Endothelial cell of umbilical vein (primary cell): Measurements from ENCODE around the gene SOX11. TPM values are rescaled to one million over a fixed set of nuclear protein-coding genes. Genes with fewer than 3 reads are reported as not detected.

Experiments
- BruUV-seq: library from RNA; stranded (reverse); fragments of 400-500 nt; replicated peaks from 2 replicates; lab custom pipeline; 2021; lab: Mats Ljungman, UMichigan
- CTCF ChIA-PET: fragments of 300-600, 350-600 bp; sonication (Branson Sonifier 250); formaldehyde crosslinking; loops from one replicate; lab custom pipeline; 2021; ENCODE audit warnings: antibody characterized with exemption, inconsistent platforms; lab: Charles Lee
- POLR2A ChIA-PET: fragments of 300-600, 350-600 bp; sonication (Branson Sonifier 250); formaldehyde crosslinking; loops from one replicate; lab custom pipeline; 2021; ENCODE audit warnings: antibody characterized with exemption, inconsistent platforms; lab: Charles Lee
- DNase-seq: peaks from one replicate; pipeline ENCODE4 v3.0.0-alpha.2; 2011; ENCODE audit warnings: low read depth, low spot score
- FAIRE-seq: peaks from 2 replicates; lab custom pipeline; 2011; peaks lifted over from hg19 to GRCh38; lab: Jason Lieb, UNC
- H2AFZ ChIP-seq: 2 replicates; pipeline ENCODE4 v1.6.0; 2012; ENCODE audit warnings: low read depth, low read length, control low read depth, inconsistent platforms
- H3K27ac ChIP-seq: 2 replicates; pipeline ENCODE4 v1.5.1; 2011; ENCODE audit warnings: low read depth, mild to moderate bottlenecking, control low read depth, low read length, moderate library complexity; ENCODE audit not compliant: insufficient read depth
- H3K27me3 ChIP-seq, 2 experiments: 2 replicates each; pipeline versions ENCODE4 v1.6.0 to v1.6.1; 2011; ENCODE audit warnings: low read length in 2 of 2, mixed read lengths in 1 of 2; ENCODE audit not compliant: control insufficient read depth in 2 of 2, insufficient read depth in 2 of 2
- H3K36me3 ChIP-seq, 2 experiments: 2 replicates in 1 of 2; 3 replicates in 1 of 2; pipeline ENCODE4 v1.5.1; 2011; ENCODE audit warnings: low read length in 2 of 2, mild to moderate bottlenecking in 1 of 2, moderate library complexity in 1 of 2; ENCODE audit not compliant: control insufficient read depth in 2 of 2, insufficient read depth in 2 of 2; ENCODE audit errors: extremely low read depth in 1 of 2
- H3K4me1 ChIP-seq: 3 replicates; pipeline ENCODE4 v1.5.1; 2011; ENCODE audit warnings: mild to moderate bottlenecking, low read length; ENCODE audit not compliant: control insufficient read depth, insufficient read depth; ENCODE audit errors: extremely low read depth
- H3K4me2 ChIP-seq: 2 replicates; pipeline ENCODE4 v1.6.1; 2011; ENCODE audit warnings: low read length, control low read depth, mixed read lengths; ENCODE audit not compliant: insufficient read depth
- H3K4me3 ChIP-seq, 3 experiments: fragments of 200-600 bp in 1 of 3; sonication (generic), shearing (Covaris generic) in 1 of 3; replicated peaks in 1 of 3; 2 replicates each; pipeline ENCODE4 v1.5.1; 2011 to 2016; ENCODE audit warnings: control low read depth in 3 of 3, low read length in 3 of 3, mild to moderate bottlenecking in 2 of 3, inconsistent platforms in 1 of 3, low read depth in 1 of 3, moderate library complexity in 1 of 3; ENCODE audit not compliant: insufficient read depth in 1 of 3
- H3K79me2 ChIP-seq: 2 replicates; pipeline ENCODE4 v1.6.0; 2012; ENCODE audit warnings: low read length, inconsistent platforms; ENCODE audit not compliant: control insufficient read depth, insufficient read depth
- H3K9ac ChIP-seq: replicated peaks from 2 replicates; pipeline ENCODE3; 2011; ENCODE audit warnings: low read length, control low read depth; ENCODE audit not compliant: insufficient read depth; ENCODE audit errors: extremely low read depth
- H3K9me1 ChIP-seq: replicated peaks from 3 replicates; pipeline ENCODE4 v1.6.0; 2011; ENCODE audit warnings: mild to moderate bottlenecking, low read length; ENCODE audit not compliant: control insufficient read depth, insufficient read depth; ENCODE audit errors: extremely low read depth
- H3K9me3 ChIP-seq: replicated peaks from 2 replicates; pipeline ENCODE4 v1.5.1; 2012; ENCODE audit warnings: low read length, inconsistent platforms; ENCODE audit not compliant: control insufficient read depth, insufficient read depth
- H4K20me1 ChIP-seq: replicated peaks from 2 replicates; pipeline ENCODE3; 2011; ENCODE audit warnings: mild to moderate bottlenecking, low read length; ENCODE audit not compliant: control insufficient read depth, insufficient read depth; ENCODE audit errors: extremely low read depth
- CTCF ChIP-seq, 2 donors: IDR thresholded peaks; 1 replicate in 1 of 2; 2 replicates in 1 of 2; pipeline ENCODE4 v1.5.1; 2011; ENCODE audit warnings: low read length in 2 of 2, mild to moderate bottlenecking in 2 of 2, moderate library complexity in 2 of 2, control low read depth in 1 of 2, inconsistent platforms in 1 of 2, low read depth in 1 of 2; ENCODE audit not compliant: insufficient read depth in 1 of 2; ENCODE audit errors: extremely low read depth in 1 of 2
- EZH2 ChIP-seq: IDR thresholded peaks from 2 replicates; pipeline ENCODE4 v1.6.1; 2012; ENCODE audit warnings: borderline replicate concordance, low read depth, mild to moderate bottlenecking, moderate library complexity, low read length, inconsistent platforms; ENCODE audit not compliant: severe bottlenecking
- FOS ChIP-seq: IDR thresholded peaks from 2 replicates; pipeline ENCODE4 v1.6.1; 2011; ENCODE audit warnings: mild to moderate bottlenecking, low read length, moderate library complexity, borderline replicate concordance; ENCODE audit not compliant: insufficient read depth
- GATA2 ChIP-seq: IDR thresholded peaks from 2 replicates; pipeline ENCODE4 v1.7.0; 2011; ENCODE audit warnings: low read depth, mild to moderate bottlenecking, moderate library complexity, mixed read lengths, low read length; ENCODE audit not compliant: insufficient read length, insufficient read depth
- JUN ChIP-seq: IDR thresholded peaks from 2 replicates; pipeline ENCODE4 v1.6.1; 2011; ENCODE audit warnings: borderline replicate concordance, low read depth; ENCODE audit not compliant: insufficient read length, insufficient read depth
- MAX ChIP-seq: IDR thresholded peaks from 2 replicates; pipeline ENCODE4 v1.6.1; 2011; ENCODE audit not compliant: insufficient read depth, insufficient read length
- MYC ChIP-seq: IDR thresholded peaks from one replicate; pipeline ENCODE4 v1.6.1; 2011; ENCODE audit warnings: mild to moderate bottlenecking, low read depth, low read length
- POLR2A ChIP-seq: IDR thresholded peaks from 2 replicates; pipeline ENCODE4 v1.6.1; 2012; ENCODE audit warnings: low read depth, mild to moderate bottlenecking, control low read depth, low read length
- POLR2AphosphoS5 ChIP-seq: IDR thresholded peaks from 2 replicates; pipeline ENCODE4 v1.6.1; 2012; ENCODE audit warnings: low read depth, mild to moderate bottlenecking, control low read depth, low read length, moderate library complexity; ENCODE audit not compliant: insufficient read depth
- dilution Hi-C: fragments of 300-500 bp; cut with MboI; formaldehyde crosslinking; loops from one replicate; pipeline ENCODE4 v1.15.0; 2019; ENCODE audit warnings: low sequenced_read_pairs; ENCODE audit not compliant: extremely low pct_ligation_motif_present
- intact Hi-C: fragments of 100-400 bp; cut with micrococcal nuclease; formaldehyde crosslinking; loops from one replicate; pipeline ENCODE4 v1.10.0; 2022
- polyA plus RNA-seq, 4 experiments: library from polyadenylated mRNA; depleted of rRNA in 3 of 4; stranded (reverse) in 3 of 4; unstranded in 1 of 4; fragments of >200 nt; gene quantifications; 2 replicates each; pipeline versions ENCODE4 v1.2.1 to v1.2.3, GENCODE V29; 2011 to 2012; ENCODE audit warnings: missing spikeins in 1 of 4
- total RNA-seq: library from RNA; stranded (reverse); gene quantifications from 2 replicates; pipeline ENCODE4 v1.2.3, GENCODE V29; 2021

SOX11 gene
- total and polyA plus RNA-seq, 2 donors (not counting 3 experiments of a cell fraction or from before 2014, with no cell fraction given) = not detected

- Histone ChIP-seq H3K9me1 (no peaks in the 10 kb centered on the region), H3K27ac (no peak overlapping the region), H3K27me3 (no peaks in the 10 kb centered on the region), H3K4me1 (no peaks in the 10 kb centered on the region), H3K4me2 (no peak overlapping the region), H3K4me3 (no peak overlapping the region), H3K9me3 (no peaks in the 10 kb centered on the region), H3K9ac (no peak overlapping the region), H2AFZ (no peak overlapping the region), H4K20me1 (no peaks in the 10 kb centered on the region), H3K79me2 (no peaks in the 10 kb centered on the region), H3K36me3 (no peaks in the 10 kb centered on the region)
- FAIRE-seq = no peak
- intact Hi-C loops = no loop called here
- DNase-seq = no peak
- no TSS peak for BruUV-seq
- CTCF ChIA-PET = no interaction called here
- TF ChIP-seq POLR2A = no peak
- TF ChIP-seq FOS = no peak
- TF ChIP-seq POLR2AphosphoS5 = no peak
- no peak for TF ChIP-seq MYC
- no peak for TF ChIP-seq JUN
- no peak for TF ChIP-seq GATA2
- no peak for TF ChIP-seq MAX
- TF ChIP-seq CTCF (IDR thresholded peaks at IDR 0.05; ENCODE audit: extremely low read depth in 1 of 2, insufficient read depth in 1 of 2, low read depth in 1 of 2, low read length in 2 of 2) = no peak
- TF ChIP-seq EZH2 = no peak
- dilution Hi-C loops = no loop called here
- POLR2A ChIA-PET = no interaction called here
Measured at GRCh38 chr2:5703166-5703565, 11.0 kb downstream of the SOX11 start.
